Activated CD4-positive, alpha-beta T cell treated with anti-CD3 and anti-CD28 coated beads, Interleukin-2, amount 50 U/mL, for 1 hour (primary cell): ENCODE data around the gene LAMB4.

ENCODE experiments used
- DNase-seq: peaks from one replicate; pipeline ENCODE4 v3.0.0-alpha.2; 2020

Gene LAMB4

DNA sequence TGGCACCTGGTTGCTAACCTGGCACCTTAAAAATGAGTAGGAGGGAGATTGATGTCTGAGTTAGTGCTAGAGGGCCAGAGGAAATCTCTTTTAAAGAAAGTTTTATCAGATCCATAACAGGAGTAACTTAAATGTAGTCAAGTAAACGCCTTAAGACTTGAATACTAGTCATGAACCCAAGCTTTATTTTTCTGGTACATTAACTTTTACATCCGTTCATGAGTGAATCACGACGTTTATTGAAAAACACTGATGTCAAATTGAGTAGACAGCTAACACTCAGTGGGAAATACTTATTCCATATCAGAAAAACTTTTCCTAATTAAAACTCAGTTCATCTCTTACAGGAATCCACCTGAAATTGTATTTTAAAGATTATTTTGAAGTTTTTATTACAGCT lies 120.3 kb downstream of the LAMB4 start:
- DNase-seq, result no peak

DNA sequence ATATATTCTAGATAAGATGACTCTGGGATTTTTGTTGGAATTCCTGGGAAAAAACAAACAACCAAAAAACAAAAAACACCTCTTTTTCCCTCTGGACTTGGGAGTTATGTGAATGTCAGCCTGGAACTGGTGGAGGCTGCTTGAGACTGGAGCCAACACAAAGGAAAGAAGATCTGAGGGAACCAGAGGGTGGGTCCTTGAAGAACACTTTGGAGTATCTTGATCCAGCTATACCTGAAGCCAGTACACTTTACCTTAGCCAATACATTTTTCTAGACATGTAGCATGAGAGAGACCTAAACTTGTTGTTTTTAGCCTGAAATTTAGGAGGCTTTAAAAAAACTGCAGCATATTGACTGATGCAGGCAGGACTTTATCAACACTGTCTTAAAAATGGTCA lies 121.3 kb downstream of the LAMB4 start:
- DNase-seq, result no peak

DNA sequence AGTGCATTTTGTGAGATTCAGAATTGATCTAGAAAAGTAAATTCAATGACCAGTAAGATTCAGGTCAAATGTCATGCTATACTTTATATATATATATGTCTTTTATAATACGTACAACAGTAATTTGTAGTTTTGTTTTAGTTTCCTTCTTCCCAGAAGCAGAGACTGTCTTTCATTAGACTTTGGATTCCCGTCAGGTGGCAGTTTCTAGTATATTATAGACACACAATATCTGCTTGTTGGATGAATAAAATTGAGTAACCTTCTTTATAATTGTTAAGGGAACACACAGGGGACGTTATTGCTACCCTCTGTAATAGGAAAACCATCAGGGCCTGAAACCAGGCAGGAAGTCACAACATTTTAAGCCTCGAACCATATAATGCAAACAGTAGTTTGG lies 121.9 kb downstream of the LAMB4 start:
- DNase-seq, result no peak

DNA sequence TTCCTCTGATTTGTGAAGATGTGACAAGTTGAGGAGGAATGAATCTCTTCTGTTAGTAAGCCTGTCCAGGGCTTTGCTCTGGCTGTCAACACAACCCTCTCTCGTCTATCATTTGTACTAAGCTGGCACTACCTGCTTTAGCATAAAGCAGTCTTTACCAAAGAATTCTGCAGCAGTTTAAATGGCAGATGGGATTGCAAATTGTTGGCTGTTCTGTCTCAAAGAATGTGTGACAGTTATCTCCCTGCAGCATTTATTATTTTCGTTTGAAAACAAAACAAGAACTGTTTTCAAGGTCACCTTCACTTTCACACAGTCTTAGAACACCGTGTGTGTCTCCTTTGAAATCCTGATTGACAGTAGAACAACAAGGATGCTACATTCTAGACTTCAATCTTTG lies 122.4 kb downstream of the LAMB4 start:
- DNase-seq, result no peak

DNA sequence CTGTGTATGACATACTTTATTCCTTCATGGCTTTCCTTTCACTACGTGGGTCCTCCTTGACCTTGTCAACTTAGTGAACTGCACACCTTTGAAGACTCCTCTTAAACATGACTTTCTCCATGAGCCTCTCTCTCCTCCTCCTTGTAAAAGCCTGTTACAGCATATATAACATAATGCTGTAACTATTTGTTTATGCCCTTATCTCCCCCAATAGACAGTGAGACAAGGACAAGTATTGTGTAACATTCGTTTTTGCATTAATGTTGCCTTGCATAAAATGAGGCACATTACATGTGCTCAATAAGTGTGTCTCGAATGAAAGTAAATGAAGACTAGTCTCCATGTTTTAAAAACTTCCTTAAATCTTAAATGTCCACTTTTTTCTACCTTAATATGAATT lies 122.9 kb downstream of the LAMB4 start:
- no peak for DNase-seq

DNA sequence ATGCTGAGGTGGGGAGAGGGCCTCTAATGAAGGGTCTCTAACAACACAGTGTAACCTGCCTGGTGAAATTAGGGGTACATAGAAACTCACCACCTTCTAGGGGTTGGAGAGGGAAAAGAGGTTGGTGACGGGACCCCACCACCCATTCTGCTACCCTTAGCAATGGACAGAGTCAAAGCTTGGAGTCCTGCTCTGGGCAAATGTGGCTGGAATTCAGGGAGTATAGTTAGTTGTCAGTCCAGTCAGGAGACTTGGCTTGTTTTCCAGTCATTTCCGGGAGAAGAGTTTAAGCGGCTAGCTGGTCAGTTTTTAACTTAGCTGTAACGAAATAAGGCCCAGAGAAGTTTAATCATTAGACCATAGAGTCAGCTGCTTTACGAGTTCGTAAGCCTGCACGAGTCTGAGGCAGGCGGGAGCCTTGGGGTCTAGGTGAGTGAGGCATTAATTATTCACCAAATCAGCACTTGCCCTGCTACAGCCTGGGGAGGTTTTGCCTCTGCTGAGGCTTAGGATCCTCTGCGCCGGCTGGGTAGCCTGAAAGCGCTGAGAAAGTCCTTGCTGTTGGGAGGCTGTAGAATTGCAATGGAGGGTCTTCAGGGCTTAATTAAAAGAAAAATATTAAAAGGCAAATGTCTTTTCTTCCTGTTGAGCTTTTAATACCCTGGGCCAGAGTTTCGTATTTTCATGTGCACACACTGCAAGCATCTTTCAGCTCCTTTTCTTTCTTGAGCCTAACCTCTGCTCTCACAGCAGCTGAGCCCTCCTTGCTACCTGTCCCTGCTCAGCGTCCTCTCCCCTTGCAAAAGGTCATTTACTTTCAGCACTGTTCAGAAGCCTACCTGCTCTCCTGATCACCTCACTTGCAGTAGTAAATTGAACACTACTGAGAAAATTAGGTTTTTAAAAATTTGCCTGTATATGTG lies 125.7 kb downstream of the LAMB4 start:
- DNase-seq, result no peak

DNA sequence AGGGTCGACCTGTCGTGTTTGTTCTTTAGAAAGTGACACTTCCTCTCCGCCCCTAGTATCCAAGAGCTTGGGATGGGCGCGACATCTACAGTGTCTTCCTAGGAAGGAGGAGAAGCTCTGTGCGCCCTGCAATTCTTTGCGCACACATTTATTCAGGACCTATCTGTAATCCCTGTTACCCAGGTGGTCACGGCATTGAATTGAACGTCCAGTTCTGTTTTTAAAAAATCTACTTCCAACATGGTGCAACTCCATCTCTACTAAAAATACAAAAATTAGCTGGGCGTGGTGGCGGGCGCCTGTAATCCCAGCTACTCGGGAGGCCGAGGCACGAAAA lies 126.6 kb downstream of the LAMB4 start:
- no peak for DNase-seq

DNA sequence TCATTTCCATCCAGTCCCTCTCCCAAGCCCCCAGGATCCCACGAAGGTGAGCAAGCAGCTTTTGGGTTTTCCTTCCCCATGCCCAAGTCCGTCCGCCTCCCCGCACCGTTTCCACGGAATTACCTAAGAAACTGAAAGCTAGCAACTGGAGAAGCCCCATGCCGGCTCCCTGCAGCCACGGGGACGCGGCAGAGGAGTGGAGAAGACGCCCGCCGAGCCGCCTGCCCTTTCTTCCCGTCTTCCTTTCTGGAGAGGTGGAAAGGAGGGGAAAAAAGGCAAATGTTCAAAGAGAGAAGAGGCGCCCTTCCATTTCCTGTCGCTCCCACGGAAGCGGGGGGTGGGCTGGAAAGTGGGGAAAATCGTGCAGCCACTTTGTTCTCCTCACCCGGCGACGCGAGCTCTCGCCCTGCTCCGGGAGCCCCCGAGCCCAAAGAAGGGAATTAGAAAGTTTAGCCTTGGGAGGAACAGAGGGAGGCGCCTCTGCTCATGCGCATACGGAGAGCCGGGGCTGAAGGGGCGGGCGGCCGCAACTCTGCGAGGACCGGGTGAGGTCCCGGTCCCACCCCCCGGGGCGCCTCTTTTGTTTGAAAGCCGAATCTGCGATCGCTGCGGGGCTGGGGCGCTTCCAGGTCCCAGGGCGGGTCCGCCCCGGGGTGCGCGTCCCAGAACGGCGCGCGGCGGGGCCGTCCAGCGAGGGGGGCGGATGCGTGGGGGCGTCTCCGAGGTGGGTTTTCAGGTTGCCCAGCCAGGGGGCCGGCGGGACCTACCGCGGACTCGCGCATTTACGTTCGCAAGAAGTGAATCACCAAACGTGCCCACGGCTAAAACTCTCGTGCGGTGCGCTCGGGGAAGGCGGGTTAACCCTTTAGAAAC lies 127.2 kb downstream of the LAMB4 start, which contains the start of gene LAMB1:
LAMB1 (minus strand) TSS at position 436 of the 873 bp plus-strand sequence; CDS start at position 160, 276 bp downstream.
- no peak for DNase-seq

DNA sequence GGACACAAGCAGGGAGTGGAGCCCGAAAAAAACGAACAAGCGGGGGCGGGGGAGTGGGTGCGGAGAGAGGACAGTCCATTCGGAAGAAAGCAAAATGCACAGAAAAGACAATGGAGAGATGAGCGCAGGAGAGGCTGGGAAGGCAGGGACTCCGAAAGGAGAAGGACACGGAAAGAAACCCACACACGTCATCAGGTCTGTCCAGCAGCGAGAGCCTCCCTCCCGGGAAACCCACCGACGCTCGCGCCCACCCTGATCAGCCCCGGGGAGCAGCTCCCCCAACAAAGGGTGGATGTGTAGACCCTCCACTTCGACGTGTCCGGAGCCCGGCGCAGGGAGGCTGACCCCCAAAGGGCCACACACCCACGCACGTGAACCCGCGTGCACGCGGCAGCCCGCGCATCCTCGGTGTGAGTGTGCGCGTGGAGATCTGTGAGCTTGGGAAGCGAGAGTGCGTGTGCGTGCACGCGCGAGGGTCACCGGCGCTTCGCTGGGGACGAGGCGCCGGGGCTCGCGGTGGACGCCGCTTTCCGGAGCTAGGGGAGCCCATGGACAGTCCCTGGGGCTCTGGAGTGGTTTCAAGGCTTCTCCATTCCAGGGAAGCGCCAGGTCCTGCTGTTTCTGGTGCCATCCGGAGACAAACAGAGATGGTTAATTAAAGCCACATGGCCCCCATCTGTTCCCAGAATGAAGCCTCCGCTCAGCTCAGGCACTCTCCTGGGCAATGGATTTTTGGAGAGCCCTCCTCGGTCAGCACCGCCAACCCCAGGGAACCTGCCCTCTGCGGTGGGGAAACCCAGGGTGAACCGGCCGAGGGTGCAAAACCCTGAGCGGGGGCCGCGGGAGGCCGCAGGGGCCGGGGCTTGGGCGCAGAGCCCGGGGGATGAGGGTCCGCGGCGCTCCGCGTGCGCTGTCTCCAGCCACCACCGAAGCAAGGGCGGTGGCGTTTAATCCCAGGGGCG lies 128.1 kb downstream of the LAMB4 start:
- DNase-seq, result no peak

DNA sequence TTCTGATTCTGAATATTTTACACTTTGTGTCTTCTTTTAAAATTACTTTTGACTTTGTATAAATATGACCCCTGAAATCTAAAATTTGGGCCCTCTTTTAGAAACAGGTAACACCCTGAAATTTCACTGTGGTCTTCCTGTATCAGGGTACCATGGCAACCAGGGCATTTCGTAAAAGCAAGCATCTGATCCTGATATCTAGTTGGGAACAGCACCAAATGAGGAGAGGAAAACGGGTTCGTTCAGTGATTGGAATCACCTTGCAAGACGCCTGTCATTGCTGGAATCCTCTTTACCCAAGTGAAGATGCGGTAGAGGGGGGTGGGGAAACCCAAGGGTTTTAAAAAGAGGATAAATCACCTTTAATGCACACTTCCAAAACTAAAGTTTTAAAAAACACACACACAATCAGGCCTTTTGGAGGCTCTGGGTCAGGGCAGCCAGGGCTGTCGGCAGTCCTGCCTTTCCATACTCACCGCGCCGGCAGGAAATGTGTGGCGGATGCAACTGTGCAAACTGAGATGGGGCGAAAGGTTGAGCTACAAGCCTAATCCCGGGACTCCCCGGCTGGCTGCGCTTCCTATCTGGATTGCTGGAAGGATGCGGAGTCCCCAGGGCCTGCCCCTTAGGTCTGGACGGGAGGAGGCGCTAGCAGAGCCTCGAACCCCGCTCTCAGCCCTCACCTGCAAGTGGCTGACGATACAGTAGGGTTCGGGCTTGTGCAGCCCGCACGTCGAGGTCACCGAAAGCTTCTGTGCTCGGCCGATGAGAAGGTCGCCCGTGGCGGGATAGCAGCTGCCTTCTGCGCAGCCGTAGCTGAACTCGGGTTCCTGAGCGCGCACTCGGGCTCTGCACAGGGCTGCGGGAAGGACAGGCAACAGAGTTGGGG lies 129.0 kb downstream of the LAMB4 start:
- no peak for DNase-seq

DNA sequence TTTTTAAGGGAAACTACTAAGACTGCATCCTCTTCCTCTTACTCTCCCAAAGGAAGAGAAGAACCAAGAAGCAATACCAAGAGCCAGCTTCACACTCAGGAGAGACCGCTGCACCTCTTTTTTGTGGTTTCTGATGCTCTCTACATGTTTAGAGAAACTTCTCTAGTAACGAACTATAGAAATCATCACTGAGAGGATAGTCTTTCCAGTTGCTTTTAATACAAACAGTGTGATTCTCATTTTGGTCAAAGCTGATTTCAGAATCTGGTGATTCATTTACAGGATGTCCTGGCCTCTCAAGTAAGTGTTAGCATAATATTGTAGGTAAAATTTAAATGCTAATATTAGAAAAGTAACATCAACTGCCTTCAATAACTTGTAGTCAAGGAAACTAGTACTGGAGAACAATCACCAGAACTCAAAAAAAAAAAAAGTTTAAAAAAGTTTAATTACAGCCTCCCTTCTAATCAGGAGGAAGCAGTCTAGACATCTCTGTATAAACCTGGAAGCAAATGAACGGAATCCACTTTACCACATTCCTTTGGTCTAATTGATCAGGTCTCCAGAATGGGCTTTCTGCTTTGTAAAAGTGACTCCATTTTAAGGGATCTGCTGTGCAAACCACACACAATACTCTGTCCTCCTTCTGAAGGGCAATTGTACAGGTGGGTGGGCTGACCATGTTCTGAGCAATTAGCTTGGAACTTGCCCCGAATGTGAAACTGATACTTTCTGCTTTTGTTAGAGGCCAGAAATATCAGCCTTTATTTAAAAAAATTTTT lies 130.2 kb downstream of the LAMB4 start:
- DNase-seq, result no peak

DNA sequence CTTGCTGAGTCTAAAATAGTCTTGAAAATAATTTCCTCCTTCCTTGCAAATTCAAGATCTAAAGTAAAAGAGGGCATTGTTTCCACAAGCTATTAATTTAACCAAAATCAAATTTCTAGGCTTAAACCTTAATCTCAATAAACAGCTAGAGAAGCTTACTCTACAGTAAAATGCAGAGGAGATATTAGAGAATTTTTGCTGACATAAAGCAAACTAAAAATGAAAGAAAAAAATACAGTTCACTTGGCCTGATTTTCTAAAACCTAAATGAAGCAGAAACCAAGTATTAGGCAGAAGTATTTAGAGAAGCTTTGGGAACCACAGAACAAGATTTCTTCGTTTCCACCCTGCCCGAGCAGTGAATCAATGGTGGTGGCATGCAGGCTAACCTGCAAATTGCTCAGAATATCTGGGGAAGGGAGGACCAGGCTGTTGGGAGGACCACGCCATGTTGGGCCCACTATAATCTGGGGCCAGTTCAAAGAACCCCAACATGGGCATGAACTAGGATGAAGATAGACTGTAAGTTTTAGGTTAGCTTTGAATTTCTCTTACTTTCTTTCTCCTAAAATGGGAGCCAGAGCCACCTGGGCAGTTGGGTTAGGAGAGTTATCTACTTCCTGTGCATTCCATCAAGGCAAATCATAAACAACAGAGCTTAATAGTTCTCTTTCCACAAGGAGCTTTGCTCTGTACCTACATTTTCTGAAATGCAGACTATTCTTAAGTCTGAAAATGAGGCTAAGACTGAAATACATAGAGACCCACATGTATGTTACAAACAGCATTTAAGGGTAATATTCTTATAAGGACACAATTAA lies 131.3 kb downstream of the LAMB4 start:
- DNase-seq, result no peak

DNA sequence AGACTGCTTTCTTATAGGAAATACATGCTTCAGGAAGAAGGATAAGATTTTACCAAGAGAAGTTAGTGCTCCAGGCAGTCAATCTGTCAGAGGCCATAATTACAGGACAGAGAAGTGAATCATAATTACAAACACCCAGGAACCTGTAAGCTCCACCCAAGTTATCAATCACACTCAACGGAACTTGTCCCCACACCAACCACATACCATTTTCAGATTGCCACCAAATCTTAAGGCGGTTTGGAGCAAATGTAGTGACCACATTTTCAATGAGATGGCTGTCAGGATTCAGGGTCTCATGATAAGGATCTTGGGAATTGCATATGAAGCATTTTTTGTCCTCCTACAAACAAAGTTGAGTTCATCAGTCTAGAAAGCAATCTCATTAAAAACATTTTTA lies 132.0 kb downstream of the LAMB4 start:
- no peak for DNase-seq

DNA sequence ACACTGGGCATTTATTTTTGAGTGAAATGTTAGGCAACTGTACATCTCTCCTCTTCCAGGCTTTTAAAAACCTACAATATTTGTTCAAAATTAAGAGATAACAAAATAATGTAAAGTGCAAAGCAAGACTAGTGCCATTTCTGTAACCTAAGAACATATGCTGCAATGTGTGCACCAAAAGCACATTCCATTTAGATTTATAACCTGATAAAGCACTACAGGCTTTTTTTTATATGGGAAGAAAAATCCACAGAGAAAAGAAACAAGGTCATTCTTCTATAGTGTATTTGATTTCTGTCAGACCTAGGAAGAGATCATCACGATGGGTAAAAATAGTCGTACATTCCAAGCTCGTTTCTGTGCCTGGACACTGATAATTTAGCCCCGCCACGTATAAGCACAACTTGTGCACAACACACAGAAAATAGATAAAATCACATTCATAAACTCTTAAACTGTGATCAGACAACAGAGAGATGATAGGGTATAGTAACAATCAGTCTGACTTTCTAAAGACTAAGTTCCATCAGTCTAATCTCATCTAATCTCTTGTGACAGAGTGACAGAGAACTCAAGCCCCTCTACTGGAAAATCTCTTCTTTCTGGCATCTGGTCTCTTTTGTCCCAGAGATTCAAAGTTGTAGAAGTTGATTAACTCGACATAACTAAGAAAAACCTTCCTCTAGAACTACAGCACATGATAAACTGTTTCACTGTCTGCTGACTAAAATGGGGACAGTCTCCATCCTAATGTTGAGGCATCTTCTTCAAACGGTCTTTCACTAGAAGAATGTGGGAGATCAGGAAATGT lies 133.9 kb downstream of the LAMB4 start:
- DNase-seq, result no peak

DNA sequence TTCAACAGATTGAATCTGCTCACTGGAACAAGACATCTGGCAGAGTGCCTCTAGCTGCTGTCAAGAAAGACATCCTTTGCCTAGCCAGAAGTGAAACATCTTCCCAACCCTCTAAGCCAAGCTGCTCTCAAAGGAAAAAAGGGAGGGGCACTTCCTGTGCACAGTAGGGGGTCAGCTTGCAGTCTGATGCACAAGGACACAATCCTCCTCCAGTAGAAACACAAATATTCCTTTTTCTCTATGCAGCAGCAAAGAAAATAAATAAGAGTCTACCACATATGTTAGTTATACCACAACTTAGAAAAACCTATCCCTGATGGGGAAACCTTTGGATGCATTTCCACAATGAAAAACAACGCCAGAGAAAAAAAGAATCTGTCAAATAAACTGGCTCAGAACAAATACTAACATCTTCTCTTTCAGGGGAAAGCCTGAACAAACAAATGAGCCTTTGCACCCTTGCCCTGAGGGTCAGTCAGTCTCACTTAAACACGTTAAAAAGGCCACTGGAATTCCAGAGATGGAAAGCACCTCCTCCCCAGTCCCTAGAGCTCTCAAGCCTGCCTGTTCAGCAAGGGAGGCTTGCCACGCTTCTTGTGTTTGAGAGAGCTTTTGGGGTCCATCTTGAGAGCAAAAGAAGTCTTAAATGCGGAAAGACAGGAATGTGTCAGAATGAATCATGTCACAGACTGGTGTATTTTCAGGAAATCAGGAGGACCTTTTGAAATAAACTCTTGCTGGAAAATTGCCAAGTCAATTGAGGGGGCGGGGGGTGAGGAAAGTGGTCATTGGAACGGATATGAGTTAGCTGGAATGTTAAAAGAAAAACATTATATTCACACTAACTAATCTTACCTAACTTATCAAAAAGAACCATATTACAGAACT lies 134.7 kb downstream of the LAMB4 start:
- DNase-seq, result no peak

DNA sequence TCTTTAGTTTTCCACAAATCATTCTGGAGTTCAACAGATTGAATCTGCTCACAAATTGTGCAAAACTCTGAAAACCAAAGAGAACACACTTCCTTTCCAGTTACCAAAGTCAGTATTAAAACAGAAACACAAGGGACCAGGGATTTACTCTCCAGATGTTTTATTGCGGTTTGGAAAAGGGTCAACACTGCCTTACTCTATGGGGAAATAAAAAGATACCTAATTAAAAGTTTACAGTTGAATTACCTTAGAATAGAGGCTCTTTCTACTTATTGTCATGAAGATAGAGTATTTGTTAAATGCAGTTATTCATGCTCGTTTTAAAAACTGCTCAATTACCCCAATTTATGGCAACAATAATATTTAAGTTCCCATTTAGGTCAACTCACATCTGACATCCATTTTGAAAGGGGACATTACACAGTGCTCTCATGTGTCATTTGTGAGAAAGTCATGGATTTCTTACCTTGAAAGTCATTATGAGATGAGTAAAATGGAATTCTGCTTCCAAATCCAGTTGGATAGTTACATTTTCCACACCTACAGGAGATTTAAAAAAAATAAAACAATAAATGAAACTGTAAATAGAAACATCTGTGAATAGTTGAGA lies 135.6 kb downstream of the LAMB4 start:
- DNase-seq, result no peak

DNA sequence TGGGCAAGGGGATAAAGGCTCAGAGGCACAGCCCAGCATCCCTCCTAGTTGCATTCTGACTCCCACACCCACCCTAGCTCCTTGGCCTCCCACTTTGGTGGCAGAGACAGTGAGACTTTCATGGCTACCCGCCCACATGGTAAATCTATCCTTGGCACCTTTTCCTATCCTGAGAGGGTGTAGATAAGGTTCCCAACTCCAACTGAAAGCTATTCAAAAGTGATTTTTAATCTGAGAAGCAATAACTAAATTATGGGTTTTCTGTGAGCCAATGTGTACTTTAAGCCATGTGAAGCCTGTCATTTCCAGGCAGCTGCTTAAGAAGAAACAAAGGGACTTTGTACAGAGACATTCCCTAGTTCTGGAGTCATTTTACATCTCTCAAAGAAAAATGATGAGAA lies 136.3 kb downstream of the LAMB4 start:
- no peak for DNase-seq
